ENCODE data around the gene SUFU.

- TF ChIP-seq, protein P1, sequence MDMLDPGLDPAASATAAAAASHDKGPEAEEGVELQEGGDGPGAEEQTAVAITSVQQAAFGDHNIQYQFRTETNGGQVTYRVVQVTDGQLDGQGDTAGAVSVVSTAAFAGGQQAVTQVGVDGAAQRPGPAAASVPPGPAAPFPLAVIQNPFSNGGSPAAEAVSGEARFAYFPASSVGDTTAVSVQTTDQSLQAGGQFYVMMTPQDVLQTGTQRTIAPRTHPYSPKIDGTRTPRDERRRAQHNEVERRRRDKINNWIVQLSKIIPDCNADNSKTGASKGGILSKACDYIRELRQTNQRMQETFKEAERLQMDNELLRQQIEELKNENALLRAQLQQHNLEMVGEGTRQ (CRISPR knock-in tag; IDR thresholded peaks at IDR 0.05), result no peak
- TF ChIP-seq, protein P2, sequence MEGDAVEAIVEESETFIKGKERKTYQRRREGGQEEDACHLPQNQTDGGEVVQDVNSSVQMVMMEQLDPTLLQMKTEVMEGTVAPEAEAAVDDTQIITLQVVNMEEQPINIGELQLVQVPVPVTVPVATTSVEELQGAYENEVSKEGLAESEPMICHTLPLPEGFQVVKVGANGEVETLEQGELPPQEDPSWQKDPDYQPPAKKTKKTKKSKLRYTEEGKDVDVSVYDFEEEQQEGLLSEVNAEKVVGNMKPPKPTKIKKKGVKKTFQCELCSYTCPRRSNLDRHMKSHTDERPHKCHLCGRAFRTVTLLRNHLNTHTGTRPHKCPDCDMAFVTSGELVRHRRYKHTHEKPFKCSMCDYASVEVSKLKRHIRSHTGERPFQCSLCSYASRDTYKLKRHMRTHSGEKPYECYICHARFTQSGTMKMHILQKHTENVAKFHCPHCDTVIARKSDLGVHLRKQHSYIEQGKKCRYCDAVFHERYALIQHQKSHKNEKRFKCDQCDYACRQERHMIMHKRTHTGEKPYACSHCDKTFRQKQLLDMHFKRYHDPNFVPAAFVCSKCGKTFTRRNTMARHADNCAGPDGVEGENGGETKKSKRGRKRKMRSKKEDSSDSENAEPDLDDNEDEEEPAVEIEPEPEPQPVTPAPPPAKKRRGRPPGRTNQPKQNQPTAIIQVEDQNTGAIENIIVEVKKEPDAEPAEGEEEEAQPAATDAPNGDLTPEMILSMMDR (IDR thresholded peaks at IDR 0.05), result no peak
Measured at GRCh38 chr10:102658802-102659201, 155.0 kb downstream of the SUFU start.
